Stimulated activated CD8-positive, alpha-beta memory T cell treated with anti-CD3 and anti-CD28 coated beads, Interleukin-12 subunit alpha, Interleukin-12 subunit beta, amount 100 ng/mL, for 4 hours (primary cell): ENCODE data around the gene KCNG2.
"Not testable (repeated sequence)": the region's sequence is repeated elsewhere in the genome, so short reads cannot be mapped to it uniquely, and the experiment has no call there.

Source experiments
- DNase-seq: peaks from one replicate; pipeline ENCODE4 v3.0.0-alpha.2; 2020; ENCODE audit warnings: low read depth

Gene KCNG2

GRCh38 chr18:79872527-79873444 is 75.0 kb downstream of the KCNG2 start:
- DNase-seq: no peak

GRCh38 chr18:79873449-79874110 is 75.8 kb downstream of the KCNG2 start:
- no peak for DNase-seq

- no peak for DNase-seq
Observed at GRCh38 chr18:79874553-79875530, 77.1 kb downstream of the KCNG2 start.

GRCh38 chr18:79875531-79875919 is 77.8 kb downstream of the KCNG2 start:
- DNase-seq: no peak

- no peak for DNase-seq
Observed at GRCh38 chr18:79875931-79876461, 78.3 kb downstream of the KCNG2 start.

GRCh38 chr18:79876497-79876896 is 78.8 kb downstream of the KCNG2 start:
- no peak for DNase-seq

- no peak for DNase-seq
Observed at GRCh38 chr18:79877163-79878091, 79.7 kb downstream of the KCNG2 start.

GRCh38 chr18:79878246-79878645 is 80.5 kb downstream of the KCNG2 start:
- not testable (repeated sequence) for DNase-seq

- no peak for DNase-seq
Observed at GRCh38 chr18:79878741-79879378, 81.1 kb downstream of the KCNG2 start.

GRCh38 chr18:79879566-79879965 is 81.8 kb downstream of the KCNG2 start:
- no peak for DNase-seq

- DNase-seq: no peak
Observed at GRCh38 chr18:79881695-79882094, 84.0 kb downstream of the KCNG2 start.

GRCh38 chr18:79882522-79883241 is 84.9 kb downstream of the KCNG2 start:
- no peak for DNase-seq

- DNase-seq: no peak
Observed at GRCh38 chr18:79883461-79884293, 85.9 kb downstream of the KCNG2 start.

GRCh38 chr18:79884294-79884962 is 86.7 kb downstream of the KCNG2 start:
- DNase-seq: no peak

GRCh38 chr18:79884963-79885728 is 87.4 kb downstream of the KCNG2 start:
- DNase-seq: no peak

- no peak for DNase-seq
Observed at GRCh38 chr18:79887181-79888000, 89.7 kb downstream of the KCNG2 start.
